Urinary bladder (tissue), 4 donors: Measurements from ENCODE around the gene SCAPER. TPM values are rescaled to one million over a fixed set of nuclear protein-coding genes. Genes with fewer than 3 reads are reported as not detected.
A peak's percentile ranks its signal among the peaks of the same experiment; 100 is the strongest.
"Not testable (repeated sequence)": the region's sequence is repeated elsewhere in the genome, so short reads cannot be mapped to it uniquely, and the experiment has no call there.

Experiments
- DNase-seq: peaks from one replicate; pipeline ENCODE4 v3.0.0-alpha.2; 2015; ENCODE audit errors: extremely low spot score
- H3K27ac ChIP-seq: one replicate; pipeline ENCODE4 v1.5.1; 2013; ENCODE audit warnings: low read depth, mild to moderate bottlenecking, moderate library complexity
- H3K36me3 ChIP-seq: one replicate; pipeline ENCODE4 v1.6.1; 2013; ENCODE audit warnings: mild to moderate bottlenecking, moderate library complexity; ENCODE audit not compliant: insufficient read depth
- H3K4me1 ChIP-seq: one replicate; pipeline ENCODE4 v1.6.1; 2013; ENCODE audit warnings: mild to moderate bottlenecking, moderate library complexity; ENCODE audit not compliant: insufficient read depth
- H3K4me3 ChIP-seq: one replicate; pipeline ENCODE4 v1.5.1; 2013; ENCODE audit warnings: low read depth, low read length
- WGBS: extraction: QIAGEN DNeasy Blood & Tissue Kit; methylation state at CpG from one replicate; pipeline ENCODE4 v1.1.7; 2013; 5-methylcytosine and 5-hydroxymethylcytosine counted together
- polyA plus RNA-seq: library from polyadenylated mRNA; stranded (reverse); fragments of 200-250 nt; gene quantifications from one replicate; pipeline ENCODE4 v1.2.3, GENCODE V29; 2013
- total RNA-seq: library from RNA; depleted of rRNA; stranded (reverse); fragments of >200 nt; gene quantifications from one replicate; pipeline ENCODE4 v1.2.3, GENCODE V29; 2014
- donor health status: healthy with polysubstance abuse.
- donor health status: healthy.

Gene SCAPER
- total and polyA plus RNA-seq, 2 donors = 15.1 to 38.3 TPM

DNA sequence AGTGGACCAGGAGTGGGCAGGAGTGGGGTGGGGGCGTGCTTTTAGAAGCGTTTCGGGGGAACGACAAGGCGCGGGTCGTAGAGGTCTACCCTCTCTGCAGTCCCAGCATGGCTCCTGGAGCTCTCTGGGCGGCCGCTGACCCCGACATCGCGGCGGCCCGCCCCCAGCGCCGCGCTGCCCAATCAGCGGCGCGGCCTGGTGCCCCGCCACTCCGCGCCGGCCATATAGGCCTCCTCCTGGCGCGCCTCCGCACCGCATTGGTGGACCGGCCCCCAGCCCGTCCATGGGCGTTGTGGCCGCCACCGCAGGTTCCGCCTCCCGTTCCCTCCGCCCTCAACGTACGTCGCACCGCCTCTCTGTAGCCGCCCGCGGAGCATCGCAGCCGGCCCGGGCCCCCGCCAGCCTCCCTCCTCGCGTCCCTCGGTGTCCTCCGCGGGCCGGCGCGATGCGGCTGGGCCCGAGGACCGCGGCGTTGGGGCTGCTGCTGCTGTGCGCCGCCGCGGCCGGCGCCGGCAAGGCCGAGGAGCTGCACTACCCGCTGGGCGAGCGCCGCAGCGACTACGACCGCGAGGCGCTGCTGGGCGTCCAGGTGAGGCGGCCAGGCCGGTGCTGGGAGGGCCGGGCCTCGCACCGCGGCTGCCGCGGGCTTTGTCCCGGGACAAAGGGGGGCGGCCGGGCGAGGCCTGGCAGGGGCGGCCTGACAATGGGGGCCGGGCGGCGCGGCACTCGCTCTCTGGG lies 26.4 kb upstream of the SCAPER start, which contains the start of gene RCN2:
TSS of gene RCN2 (plus strand) at position 353 of the 738 bp plus-strand sequence. CDS start at position 446, 93 bp downstream.
- peak; percentile 85 for DNase-seq
- WGBS = under 1% methylated on average over 96 of the region's 96 CpGs
- no peaks in the 10 kb centered on the region for H3K36me3 ChIP-seq
- no peaks in the 10 kb centered on the region for H3K4me1 ChIP-seq
- peak within 1 kb of the TSS; percentile 95 for H3K4me3 ChIP-seq
- peak within 1 kb of the TSS; percentile 79 for H3K27ac ChIP-seq

DNA sequence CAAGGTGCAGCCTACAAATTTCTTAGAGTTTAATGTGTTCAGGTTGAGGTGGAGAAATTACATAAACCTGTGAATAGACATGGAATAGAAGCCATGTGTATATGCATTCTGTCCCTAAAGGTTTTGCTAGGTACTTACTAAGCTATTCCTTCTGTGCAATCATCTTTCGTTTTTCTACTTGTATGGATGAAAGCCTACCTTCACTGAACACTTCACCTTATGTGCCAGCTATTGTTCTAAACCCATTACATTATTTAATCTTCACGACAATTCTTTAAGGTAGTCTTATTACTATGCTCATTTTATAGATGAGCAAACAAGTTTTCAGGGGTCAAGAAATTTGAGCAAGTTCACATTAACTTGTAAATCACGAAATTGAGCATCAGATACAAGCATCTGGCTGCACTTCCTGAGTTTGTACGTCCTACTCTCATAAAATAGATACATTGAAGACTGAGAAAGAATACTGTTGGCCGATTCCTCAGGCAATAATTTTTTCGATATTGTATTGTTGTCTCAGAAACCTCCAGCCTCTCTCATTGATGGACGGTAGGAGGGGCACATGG lies 25.8 kb upstream of the SCAPER start:
- Histone ChIP-seq H3K36me3 (no peaks in the 10 kb centered on the region), H3K4me3 (peak overlapping the region; percentile 95), H3K4me1 (no peaks in the 10 kb centered on the region), H3K27ac (peak overlapping the region; percentile 77)
- no peak for DNase-seq
- 20% methylated on average over 7 of the region's 7 CpGs for WGBS

DNA sequence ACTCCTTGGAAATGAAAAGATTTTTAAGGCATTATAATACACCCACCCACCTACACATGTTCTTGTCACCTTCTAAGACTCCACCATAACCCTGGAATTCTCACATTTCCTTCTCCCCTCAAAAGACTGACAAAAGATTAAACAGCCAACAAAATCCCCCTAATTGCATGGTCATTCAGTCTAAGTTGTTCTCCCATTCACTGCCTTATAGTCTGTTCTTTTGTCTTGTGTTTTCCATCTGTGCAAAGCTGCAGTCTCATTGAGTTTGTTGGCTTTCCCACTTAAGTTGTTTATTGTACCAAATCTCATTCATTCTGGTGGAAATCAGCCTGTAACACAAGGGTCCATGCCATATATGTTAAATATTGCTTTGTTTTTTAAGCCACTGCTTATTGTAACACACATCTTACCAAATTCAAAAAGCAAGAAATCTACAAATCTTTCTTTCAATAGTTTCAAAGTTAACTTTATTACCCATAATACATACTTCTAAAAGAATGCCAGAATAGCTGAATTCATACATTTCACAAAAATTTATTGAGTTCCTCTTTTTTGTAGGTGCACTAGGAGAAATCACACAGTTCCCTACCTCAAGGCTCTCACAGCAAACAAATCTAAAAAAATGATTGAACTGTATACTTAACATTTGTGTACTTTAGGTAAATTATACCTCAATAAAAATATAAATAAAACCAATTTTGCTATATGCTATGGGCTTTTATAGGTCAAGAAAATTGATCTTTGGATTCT lies 24.0 kb upstream of the SCAPER start:
- Histone ChIP-seq H3K4me3 (no peak overlapping the region), H3K4me1 (no peaks in the 10 kb centered on the region), H3K27ac (no peak overlapping the region), H3K36me3 (no peaks in the 10 kb centered on the region)
- no peak for DNase-seq

DNA sequence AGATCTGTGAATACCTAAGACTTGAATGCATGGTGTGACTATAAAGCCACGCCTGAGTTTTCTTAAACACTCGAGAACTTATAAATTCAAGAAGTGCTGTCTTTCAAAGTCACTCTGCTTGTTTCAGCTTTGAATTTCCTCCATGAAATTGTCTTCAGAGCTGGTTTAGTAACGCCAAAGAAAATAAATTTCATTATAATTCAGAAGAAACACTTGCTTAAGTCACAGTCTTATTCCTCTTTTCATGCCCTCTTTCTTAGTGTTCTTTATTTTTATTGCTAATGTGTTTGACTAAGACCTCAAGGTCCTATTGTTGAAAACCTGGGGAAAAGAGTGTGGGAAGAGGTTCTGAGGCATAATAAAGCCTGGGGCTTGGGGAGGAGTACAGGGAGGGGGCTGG lies 23.1 kb upstream of the SCAPER start:
- no peak overlapping the region for H3K4me3 ChIP-seq
- WGBS = 73% methylated on average over 3 of the region's 3 CpGs
- no peaks in the 10 kb centered on the region for H3K4me1 ChIP-seq
- DNase-seq = no peak
- H3K27ac ChIP-seq = no peak overlapping the region
- no peaks in the 10 kb centered on the region for H3K36me3 ChIP-seq

DNA sequence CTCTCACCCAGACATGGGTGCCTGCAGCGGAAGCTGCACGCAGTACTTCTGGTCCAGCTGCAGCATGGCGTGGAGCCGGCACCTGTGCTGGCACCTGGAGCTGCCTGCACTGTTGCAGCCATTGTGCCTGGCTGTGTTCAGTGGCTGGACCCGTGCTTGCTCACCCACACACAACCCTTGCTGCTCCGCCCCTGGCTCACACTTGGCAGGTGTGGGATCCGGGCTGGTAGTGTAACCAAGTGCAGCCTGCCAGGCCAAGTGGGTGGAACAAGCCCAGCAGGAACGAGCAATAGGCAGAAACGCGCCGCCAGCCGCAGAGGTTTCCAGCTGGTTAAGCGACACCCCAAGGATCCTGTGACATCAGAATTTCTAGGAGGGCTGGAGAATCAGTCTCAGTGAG lies 11.2 kb upstream of the SCAPER start:
- H3K36me3 ChIP-seq = no peaks in the 10 kb centered on the region
- DNase-seq = no peak
- H3K4me3 ChIP-seq = no peak overlapping the region
- no peaks in the 10 kb centered on the region for H3K4me1 ChIP-seq
- H3K27ac ChIP-seq = no peak overlapping the region
- 89% methylated on average over 13 of the region's 13 CpGs for WGBS

DNA sequence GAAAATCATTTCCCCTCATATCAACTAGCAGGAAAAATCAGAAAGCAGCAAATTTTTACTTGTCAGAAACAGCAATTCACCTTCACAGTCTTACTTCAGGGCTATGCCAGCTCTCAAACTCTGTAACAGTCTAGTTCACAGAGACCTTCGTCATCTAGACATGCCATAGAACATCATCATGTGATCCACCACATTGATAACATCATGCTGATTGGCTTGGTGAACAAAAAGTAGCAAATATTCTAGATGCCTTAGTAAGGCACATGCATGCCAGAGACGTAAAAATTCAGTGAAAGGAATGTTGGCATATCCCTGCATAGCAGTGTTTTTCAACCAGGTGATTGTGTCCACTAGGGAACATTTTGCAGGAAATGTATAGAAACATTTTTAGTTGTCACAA lies 8.6 kb upstream of the SCAPER start:
- no peak overlapping the region for H3K4me3 ChIP-seq
- 60% methylated on average over 2 of the region's 2 CpGs for WGBS
- no peak for DNase-seq
- H3K27ac ChIP-seq = no peak overlapping the region
- H3K36me3 ChIP-seq = no peaks in the 10 kb centered on the region
- no peaks in the 10 kb centered on the region for H3K4me1 ChIP-seq

DNA sequence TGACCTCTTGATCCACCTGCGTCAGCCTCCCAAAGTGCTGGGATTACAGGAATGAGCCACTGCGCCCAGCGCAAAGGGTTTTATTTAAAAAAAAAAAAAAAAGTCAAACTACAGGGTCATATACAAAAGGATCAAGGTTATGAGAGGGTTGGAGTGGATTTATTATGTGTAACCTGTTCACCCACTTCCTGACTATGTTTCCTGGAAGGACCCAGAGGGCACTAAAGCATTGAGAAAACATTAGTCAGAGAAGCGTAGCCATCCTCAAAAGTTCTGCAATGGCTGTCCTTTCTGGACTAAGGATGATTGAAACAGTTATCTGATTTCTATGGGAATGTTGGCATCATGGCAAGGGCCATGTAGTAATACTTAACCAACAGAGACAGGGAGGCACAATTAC lies 7.3 kb upstream of the SCAPER start:
- no peak overlapping the region for H3K4me3 ChIP-seq
- DNase-seq = no peak
- 85% methylated on average over 4 of the region's 4 CpGs for WGBS

DNA sequence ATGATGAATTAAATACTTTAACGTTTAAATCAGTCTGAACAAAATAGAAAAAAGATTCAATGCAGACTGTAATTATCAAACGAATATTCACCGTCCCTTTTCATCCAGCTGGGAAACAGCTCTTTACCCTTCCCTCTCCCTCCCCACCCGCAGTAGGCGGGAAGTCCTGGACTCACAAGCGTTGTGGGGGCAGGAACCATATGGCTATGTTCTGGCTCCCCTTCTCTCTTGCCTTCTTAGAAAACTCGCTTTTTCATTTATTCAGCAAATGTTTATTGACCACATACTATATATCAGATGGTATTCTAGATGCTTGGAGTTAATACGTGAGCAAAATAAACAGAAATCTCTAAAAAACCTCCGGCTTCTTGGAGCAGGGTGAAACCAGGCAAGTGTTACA lies 715 bp upstream of the SCAPER start:
- DNase-seq = no peak
- Histone ChIP-seq H3K36me3 (no peaks in the 10 kb centered on the region), H3K4me3 (peak overlapping the region; percentile 87), H3K27ac (no peak overlapping the region), H3K4me1 (no peaks in the 10 kb centered on the region)
- 17% methylated on average over 9 of the region's 9 CpGs for WGBS

More for the DNA sequence above, 7.3 kb upstream of the SCAPER start:
- Histone ChIP-seq H3K4me1 (no peaks in the 10 kb centered on the region), H3K27ac (no peak overlapping the region), H3K36me3 (no peaks in the 10 kb centered on the region)

DNA sequence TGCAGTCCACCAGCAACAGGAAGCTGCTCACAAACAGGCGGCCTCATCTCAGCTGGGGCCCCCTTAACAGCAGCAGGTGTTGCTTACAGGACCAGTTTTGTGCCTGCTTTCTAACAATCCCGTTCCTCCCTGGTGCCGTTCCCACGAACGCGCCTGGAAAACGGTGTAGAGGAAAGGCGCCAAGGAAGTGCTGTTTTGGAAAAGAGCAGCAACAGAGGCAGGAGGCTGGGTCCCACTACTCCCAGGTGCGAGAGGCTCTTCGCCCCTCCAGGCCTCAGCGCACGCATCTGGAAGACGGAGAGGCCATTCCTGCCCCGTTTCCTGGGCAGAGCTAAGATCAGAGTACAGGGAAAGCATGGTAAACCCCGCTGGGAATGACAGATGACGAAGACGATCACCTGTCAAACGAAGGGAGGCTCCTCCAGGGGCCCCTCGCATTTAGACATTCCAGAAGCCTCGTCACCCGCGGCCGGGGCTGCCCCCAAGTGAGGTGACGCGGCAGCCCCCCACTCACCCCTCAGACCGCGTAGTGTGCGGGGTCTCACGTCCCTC lies 603 bp downstream of the SCAPER start:
- DNase-seq = no peak
- Histone ChIP-seq H3K27ac (peak overlapping the region; percentile 85), H3K36me3 (no peaks in the 10 kb centered on the region), H3K4me1 (no peaks in the 10 kb centered on the region), H3K4me3 (peak overlapping the region; percentile 87)
- WGBS = 2% methylated on average over 29 of the region's 29 CpGs

DNA sequence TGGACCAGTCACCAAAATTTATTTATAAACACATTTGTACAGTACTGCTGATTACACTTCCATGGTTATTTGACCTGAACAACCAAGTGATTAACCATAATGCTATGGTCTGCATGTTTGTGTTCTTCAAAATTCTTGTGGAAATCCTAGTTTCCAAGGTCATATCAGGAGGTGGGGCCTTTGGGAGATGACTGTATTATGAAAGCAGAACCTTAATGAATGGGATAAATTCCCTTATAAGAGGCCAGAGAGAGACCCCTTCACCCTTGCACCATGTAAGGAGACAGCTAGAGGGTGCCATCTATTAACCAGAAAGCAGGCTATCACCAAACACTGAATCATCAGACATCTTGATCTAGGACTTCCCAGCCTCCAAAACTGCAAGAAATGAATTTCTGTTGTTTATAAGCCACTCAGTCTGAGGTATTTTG lies 1.9 kb downstream of the SCAPER start:
- Histone ChIP-seq H3K36me3 (no peaks in the 10 kb centered on the region), H3K27ac (no peak overlapping the region), H3K4me1 (no peaks in the 10 kb centered on the region), H3K4me3 (no peak overlapping the region)
- no peak for DNase-seq

DNA sequence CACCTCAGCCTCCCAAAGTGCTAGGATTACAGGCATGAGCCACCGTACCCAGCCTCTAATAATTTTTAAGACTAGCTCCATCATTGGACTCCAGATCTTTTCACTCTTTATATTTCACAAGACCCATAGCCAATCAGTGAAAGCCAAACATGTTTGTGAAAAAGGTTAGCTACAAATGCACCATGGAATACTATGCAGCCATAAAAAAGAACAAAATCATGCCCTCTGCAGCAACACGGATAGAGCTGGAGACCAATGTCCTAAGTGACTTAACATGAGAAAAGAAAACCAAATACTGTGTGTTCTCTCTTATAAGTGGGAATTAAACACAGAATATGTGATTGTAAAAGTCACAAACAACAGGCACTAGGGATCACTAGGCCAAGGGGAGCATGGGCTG lies 3.2 kb downstream of the SCAPER start:
- no peak for DNase-seq
- Histone ChIP-seq H3K27ac (no peak overlapping the region), H3K4me1 (no peaks in the 10 kb centered on the region), H3K4me3 (no peak overlapping the region), H3K36me3 (no peaks in the 10 kb centered on the region)
- WGBS = 97% methylated on average over 2 of the region's 2 CpGs

DNA sequence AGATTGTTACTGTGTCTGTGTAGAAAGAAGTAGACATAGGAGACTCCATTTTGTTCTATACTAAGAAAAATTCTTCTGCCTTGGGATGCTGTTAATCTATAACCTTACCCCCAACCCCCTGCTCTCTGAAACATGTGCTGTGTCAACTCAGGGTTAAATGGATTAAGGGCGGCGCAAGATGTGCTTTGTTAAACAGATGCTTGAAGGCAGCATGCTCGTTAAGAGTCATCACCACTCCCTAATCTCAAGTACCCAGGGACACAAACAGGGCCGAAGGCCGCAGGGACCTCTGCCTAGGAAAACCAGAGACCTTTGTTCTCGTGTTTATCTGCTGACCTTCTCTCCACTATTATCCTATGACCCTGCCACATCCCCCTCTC lies 5.2 kb downstream of the SCAPER start:
- H3K4me1 ChIP-seq, H3K27ac ChIP-seq, H3K4me3 ChIP-seq, DNase-seq, H3K36me3 ChIP-seq: not testable (repeated sequence)
- WGBS = 70% methylated on average over 2 of the region's 6 CpGs

DNA sequence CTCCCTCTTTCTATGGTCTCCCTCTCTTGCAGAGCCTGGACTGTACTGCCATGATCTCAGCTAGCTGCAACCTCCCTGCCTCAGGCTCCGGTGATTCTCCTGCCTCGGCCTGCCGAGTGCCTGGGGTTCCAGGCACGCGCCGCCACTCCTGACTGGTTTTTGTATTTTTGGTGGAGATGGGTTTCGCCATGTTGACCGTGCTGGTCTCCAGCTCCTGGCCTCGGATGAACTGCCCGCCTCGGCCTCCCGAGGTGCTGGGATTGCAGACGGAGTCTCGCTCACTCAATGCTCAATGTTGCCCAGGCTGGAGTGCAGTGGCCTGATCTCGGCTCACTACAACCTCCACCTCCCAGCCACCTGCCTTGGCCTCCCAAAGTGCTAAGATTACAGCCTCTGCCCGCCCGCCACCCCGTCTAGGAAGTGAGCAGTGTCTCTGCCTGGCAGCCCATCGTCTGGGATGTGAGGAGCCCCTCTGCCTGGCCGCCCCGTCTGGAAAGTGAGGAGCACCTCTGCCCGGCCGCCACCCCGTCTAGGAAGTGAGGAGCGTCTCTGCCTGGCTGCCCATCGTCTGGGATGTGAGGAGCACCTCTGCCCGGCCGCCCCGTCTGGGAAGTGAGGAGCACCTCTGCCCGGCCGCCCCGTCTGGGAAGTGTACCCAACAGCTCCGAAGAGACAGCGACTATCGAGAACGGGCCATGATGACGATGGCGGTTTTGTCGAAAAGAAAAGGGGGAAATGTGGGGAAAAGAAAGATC lies 5.8 kb downstream of the SCAPER start:
- H3K27ac ChIP-seq, H3K36me3 ChIP-seq, H3K4me1 ChIP-seq, DNase-seq, H3K4me3 ChIP-seq: not testable (repeated sequence)
- 97% methylated on average over 39 of the region's 39 CpGs for WGBS
